NT2/D1 (cell line): ENCODE measurements around the gene GPD1.

Source experiments
- YY1 ChIP-seq: IDR thresholded peaks from 2 replicates; pipeline ENCODE4 v1.6.1; 2011; ENCODE audit not compliant: insufficient read length, insufficient read depth
- ZNF274 ChIP-seq: IDR thresholded peaks from 2 replicates; pipeline ENCODE4 v1.6.1; 2011; ENCODE audit warnings: mild to moderate bottlenecking, low read depth, low read length

DNA sequence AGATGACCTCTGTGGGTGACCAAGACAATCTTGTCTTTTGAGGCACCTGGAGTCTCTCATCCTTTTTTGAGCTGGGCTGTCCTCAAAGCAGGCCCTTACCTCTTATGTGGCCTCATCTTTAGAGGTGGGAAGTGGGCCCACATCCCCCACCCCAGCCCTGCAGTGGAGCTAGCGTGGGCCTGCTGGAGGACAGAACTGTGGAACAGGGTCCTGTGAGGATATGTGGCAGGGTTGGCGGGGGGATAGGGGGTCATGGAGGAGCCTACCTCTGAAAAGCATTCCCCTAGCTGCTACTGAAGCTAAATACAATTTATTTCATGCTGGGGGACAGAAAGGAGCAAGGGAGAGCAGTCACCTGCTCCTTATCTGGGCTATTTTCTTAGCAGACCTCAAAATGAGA, 457 bp upstream of the GPD1 start:
- TF ChIP-seq ZNF274 (no peak), YY1 (no peak)
